BE2C (cell line): ENCODE data around the gene TBX21.

Experiments used
- DNase-seq: peaks from one replicate; pipeline ENCODE4 v3.0.0-alpha.2; 2020
- H3K27me3 ChIP-seq: fragments of 250-450 bp; sonication (Bioruptor Pico); 2 replicates; pipeline ENCODE4 v1.5.1; 2020; ENCODE audit warnings: mild to moderate bottlenecking
- H3K36me3 ChIP-seq: fragments of 250-450 bp; sonication (Bioruptor Pico); 2 replicates; pipeline ENCODE4 v1.5.1; 2020; ENCODE audit warnings: mild to moderate bottlenecking
- H3K4me1 ChIP-seq: fragments of 250-450 bp; sonication (Bioruptor Pico); 2 replicates; pipeline ENCODE4 v1.5.1; 2020
- H3K4me3 ChIP-seq: 2 replicates; pipeline ENCODE4 v1.5.1; 2011; ENCODE audit warnings: low read depth, low read length
- H3K9me3 ChIP-seq: fragments of 250-450 bp; sonication (Bioruptor Pico); 2 replicates; pipeline ENCODE4 v1.5.1; 2020
- CTCF ChIP-seq: IDR thresholded peaks from 2 replicates; pipeline ENCODE4 v1.5.1; 2012; ENCODE audit warnings: mild to moderate bottlenecking, low read depth, low read length

The TBX21 gene

DNA sequence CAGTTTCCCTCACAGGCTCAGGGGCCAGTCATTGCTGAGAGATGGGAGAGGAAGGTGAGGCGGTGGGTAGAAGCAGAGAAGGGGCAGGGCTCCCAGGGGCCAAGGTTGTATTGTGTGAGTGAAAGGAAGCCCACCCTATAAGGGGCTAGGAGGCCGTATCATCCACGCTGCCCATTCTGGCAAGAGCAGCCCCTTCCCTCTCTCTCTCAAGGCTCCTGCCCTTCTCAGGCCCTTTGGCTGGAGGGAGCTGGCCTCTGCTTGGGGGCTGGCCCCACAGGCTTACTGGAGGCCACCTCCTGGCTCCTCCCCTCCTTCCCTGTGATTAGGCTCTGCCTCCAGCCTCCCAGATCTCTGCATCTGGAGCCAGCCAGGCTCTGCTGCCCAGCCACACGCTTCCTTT is 31.4 kb upstream of the TBX21 start:
- no peak for TF ChIP-seq CTCF
- H3K4me3 ChIP-seq = no peak overlapping the region
- no peaks in the 10 kb centered on the region for H3K9me3 ChIP-seq
- no peaks in the 10 kb centered on the region for H3K27me3 ChIP-seq
- peak; percentile 82 for DNase-seq
- peaks cover 22% of the 10 kb centered on the region for H3K4me1 ChIP-seq
- H3K36me3 ChIP-seq = peaks cover 6% of the 10 kb centered on the region

- DNase-seq = no peak
- H3K4me1 ChIP-seq = peaks cover 29% of the 10 kb centered on the region
- peaks cover 10% of the 10 kb centered on the region for H3K36me3 ChIP-seq
- 0 out of 2 replicates have a peak overlapping the region, but pooled peaks have one; percentile 21 for H3K4me3 ChIP-seq
- H3K27me3 ChIP-seq = no peaks in the 10 kb centered on the region
- no peaks in the 10 kb centered on the region for H3K9me3 ChIP-seq
- no peak for TF ChIP-seq CTCF
These were observed 30.5 kb upstream of the TBX21 start for GRCh38 chr17:47702391-47702995.

DNA sequence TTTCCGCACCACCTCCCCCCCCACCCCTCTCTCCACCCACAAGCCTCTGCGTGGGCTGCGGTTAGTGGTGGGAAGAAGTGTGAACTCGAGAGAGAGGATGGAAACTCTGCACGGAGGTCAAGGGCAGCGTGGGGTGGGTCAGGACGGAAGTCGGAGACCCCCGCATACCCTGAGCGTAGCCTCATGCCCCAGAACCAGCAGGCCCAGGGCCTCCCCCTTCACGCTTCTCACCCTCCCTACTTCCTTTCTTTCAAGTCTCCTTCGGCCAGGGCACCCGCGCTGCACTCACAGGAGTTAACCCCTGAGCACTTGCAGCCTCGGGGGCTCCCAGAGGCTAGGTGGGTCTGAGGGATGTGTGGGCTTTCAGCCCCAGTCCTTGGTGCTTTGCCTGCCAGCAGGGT is 29.8 kb upstream of the TBX21 start:
- Histone ChIP-seq H3K36me3 (peaks cover 10% of the 10 kb centered on the region), H3K9me3 (no peaks in the 10 kb centered on the region), H3K27me3 (no peaks in the 10 kb centered on the region), H3K4me3 (no peak overlapping the region), H3K4me1 (peaks cover 29% of the 10 kb centered on the region)
- TF ChIP-seq CTCF = no peak
- DNase-seq = no peak

DNA sequence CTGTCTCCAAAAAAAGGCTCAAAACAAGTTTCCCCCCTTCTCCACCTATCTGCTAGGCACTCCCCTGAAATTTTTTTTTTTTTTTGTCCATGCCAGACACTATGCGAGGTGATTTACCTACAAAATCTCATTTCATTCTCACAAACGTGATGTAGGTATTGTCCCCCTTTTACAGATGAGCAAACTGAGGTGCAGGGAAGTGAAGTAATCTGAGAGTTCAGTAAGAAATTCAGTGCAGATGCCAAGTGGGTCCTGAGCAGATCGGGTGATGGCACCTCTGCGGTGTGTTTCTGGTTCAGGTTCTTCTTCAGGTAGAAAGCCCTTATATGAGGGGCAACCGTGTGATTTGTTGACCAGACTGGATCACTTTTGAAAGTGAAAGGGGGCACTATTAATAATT is 29.4 kb upstream of the TBX21 start:
- Histone ChIP-seq H3K9me3 (no peaks in the 10 kb centered on the region), H3K27me3 (no peaks in the 10 kb centered on the region), H3K4me3 (no peak overlapping the region), H3K36me3 (peaks cover 10% of the 10 kb centered on the region), H3K4me1 (peaks cover 29% of the 10 kb centered on the region)
- no peak for DNase-seq
- no peak for TF ChIP-seq CTCF

DNA sequence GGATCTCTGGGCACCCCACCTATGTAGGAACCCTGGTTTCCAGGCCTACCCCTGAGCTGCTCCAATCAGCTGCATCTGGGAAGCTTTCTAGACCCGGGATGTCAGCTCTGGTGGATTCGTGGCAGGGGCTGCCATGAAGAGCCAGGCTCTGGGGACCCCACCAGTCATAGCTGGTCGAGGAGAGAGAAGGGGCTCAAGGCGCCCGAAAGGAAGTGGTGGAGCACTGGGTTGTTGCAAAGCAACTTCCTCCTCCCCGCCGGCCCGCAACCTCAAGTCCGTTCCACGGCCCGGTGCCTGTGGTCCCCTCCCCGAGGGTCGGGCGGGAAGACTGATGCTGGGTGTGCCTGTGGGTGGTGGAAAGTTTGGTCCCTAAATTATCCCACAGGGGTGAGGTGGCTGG is 28.9 kb upstream of the TBX21 start:
- Histone ChIP-seq H3K4me3 (no peak overlapping the region), H3K27me3 (no peaks in the 10 kb centered on the region), H3K4me1 (peaks cover 29% of the 10 kb centered on the region), H3K9me3 (no peaks in the 10 kb centered on the region), H3K36me3 (peaks cover 10% of the 10 kb centered on the region)
- no peak for DNase-seq
- no peak for TF ChIP-seq CTCF

GRCh38 chr17:47704736-47705135 is 28.3 kb upstream of the TBX21 start:
- H3K27me3 ChIP-seq = no peaks in the 10 kb centered on the region
- DNase-seq = no peak
- peaks cover 12% of the 10 kb centered on the region for H3K36me3 ChIP-seq
- no peak overlapping the region for H3K4me3 ChIP-seq
- no peak for TF ChIP-seq CTCF
- H3K9me3 ChIP-seq = no peaks in the 10 kb centered on the region
- peaks cover 29% of the 10 kb centered on the region for H3K4me1 ChIP-seq
